Measurements from ENCODE around the gene SAPCD1.

The SAPCD1 gene

GRCh38 chr6:31767096-31767645 lies 4.7 kb downstream of the SAPCD1 start:
- H3K27me3 ChIP-seq (replicated peaks): no peaks in the 10 kb centered on the region
- no peak overlapping the region for H3K27ac ChIP-seq
- no peak for TF ChIP-seq CTCF (IDR thresholded peaks at IDR 0.05; ENCODE audit: low read depth, low read length, missing control alignments)
- no peak for DNase-seq
- H3K36me3 ChIP-seq (replicated peaks): no peaks in the 10 kb centered on the region
- no peak overlapping the region for H3K4me3 ChIP-seq (ENCODE audit: low read depth, low read length)
- in situ Hi-C loops (cut with HindIII; ENCODE audit: low pct_ligation_motif_present, low sequenced_read_pairs): no loop called here

DNA sequence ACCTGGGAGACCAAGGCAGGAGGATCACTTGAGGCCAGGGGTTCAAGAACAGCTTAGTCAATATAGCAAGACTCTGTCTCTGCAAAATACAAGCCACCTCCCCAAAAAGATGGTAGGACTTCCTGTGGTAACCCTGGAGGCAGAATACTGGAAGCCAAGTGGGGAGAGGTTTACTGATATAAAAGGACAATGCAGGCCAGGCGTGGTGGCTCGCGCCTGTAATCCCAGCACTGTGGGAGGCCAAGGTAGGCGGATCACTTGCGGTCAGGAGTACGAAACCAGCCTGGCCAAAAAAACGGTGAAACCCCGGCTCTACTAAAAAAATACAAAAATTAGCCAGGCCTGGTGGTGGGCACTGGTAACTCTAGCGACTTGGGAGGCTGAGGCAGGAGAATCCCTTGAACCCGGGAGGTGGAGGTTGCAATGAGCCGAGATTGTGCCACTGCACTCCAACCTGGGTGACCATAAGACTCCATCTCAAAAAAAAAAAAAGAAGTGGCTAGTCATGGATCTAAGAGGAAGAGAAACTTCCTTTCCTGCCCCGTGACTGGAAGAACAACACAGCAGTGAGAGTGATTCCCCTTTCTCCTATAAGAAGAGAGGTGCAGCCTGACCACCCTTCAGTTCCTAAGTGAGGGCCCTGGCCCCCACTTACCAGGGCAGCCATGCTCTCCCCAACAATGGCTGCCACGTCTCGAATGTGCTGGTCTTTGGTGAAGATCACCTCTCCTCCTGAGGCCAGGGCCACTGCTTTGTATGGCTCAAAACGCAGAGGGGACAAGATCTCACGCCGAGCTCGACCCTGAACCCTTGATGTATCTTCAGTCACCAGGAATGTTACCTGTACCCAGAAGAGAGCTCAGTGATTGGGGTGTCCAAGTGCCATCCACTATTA lies 6.2 kb downstream of the SAPCD1 start:
- no peak overlapping the region for H3K4me3 ChIP-seq (ENCODE audit: low read depth, low read length)
- no peak for TF ChIP-seq CTCF (IDR thresholded peaks at IDR 0.05; ENCODE audit: low read depth, low read length, missing control alignments)
- H3K27ac ChIP-seq: no peak overlapping the region
- H3K36me3 ChIP-seq (replicated peaks): no peaks in the 10 kb centered on the region
- H3K27me3 ChIP-seq (replicated peaks): no peaks in the 10 kb centered on the region
- in situ Hi-C loops (cut with HindIII; ENCODE audit: low pct_ligation_motif_present, low sequenced_read_pairs): no loop called here
- no peak for DNase-seq

DNA sequence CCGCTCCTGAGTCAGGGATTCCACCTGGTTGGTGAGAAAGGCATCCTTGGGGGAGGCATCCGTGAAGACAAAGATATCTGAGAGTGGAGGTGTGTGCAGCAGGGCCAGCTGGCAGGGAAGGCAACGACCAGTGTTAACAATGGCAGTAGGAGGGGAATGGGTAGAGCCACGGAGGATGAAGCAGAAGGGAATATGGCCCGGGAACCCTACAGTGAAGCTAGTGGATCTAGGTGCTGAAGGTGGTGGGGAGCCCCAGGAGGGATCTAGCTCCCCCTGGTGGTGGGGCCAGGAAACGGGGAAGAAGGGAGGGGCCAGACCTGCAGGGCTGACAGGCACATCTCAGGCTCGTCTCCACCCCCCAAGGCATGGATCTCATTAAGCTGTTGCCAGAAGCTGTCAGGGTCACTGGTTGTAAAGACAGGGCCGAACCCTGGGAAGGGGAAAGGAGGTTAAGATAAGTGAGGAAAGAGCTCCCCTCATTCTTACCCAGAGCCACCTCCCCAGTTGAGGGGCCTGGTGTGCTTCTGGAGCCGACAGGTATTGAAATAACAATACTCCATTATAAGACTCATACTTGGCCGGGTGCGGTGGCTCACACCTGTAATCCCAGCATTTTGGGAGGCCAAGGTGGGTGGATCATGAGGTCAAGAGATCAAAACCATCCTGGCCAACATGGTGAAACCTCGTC lies 7.4 kb downstream of the SAPCD1 start:
- peak; percentile 55 for DNase-seq
- in situ Hi-C loops (cut with HindIII; ENCODE audit: low pct_ligation_motif_present, low sequenced_read_pairs): no loop called here
- H3K36me3 ChIP-seq (replicated peaks): no peaks in the 10 kb centered on the region
- no peaks in the 10 kb centered on the region for H3K27me3 ChIP-seq (replicated peaks)
- no peak overlapping the region for H3K27ac ChIP-seq
- peak; percentile 88 for TF ChIP-seq CTCF (IDR thresholded peaks at IDR 0.05; ENCODE audit: low read depth, low read length, missing control alignments)
- H3K4me3 ChIP-seq (ENCODE audit: low read depth, low read length): no peak overlapping the region

DNA sequence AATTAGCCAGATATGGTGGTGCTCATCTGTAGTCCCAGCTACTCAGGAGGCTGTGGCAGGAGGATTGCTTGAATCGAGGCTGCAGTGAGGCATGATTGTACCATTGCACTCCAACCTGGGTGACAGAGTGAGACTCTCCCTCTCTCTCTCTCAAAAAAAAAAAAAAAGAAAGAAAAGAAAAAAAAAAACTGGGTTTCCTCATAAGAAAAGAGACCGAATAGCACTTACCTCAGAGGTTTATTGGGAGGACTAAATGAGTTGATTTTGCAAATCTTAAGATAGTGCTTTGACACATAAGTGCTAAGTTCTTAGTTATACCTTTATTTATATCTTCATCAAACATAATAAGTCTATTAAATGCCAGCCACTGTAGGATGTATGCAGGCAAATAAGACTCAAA lies 8.4 kb downstream of the SAPCD1 start:
- H3K4me3 ChIP-seq (ENCODE audit: low read depth, low read length): no peak overlapping the region
- H3K36me3 ChIP-seq (replicated peaks): no peaks in the 10 kb centered on the region
- no peak overlapping the region for H3K27ac ChIP-seq
- no peaks in the 10 kb centered on the region for H3K27me3 ChIP-seq (replicated peaks)
- in situ Hi-C loops (cut with HindIII; ENCODE audit: low pct_ligation_motif_present, low sequenced_read_pairs): no loop called here
- no peak for TF ChIP-seq CTCF (IDR thresholded peaks at IDR 0.05; ENCODE audit: low read depth, low read length, missing control alignments)
- DNase-seq: no peak

DNA sequence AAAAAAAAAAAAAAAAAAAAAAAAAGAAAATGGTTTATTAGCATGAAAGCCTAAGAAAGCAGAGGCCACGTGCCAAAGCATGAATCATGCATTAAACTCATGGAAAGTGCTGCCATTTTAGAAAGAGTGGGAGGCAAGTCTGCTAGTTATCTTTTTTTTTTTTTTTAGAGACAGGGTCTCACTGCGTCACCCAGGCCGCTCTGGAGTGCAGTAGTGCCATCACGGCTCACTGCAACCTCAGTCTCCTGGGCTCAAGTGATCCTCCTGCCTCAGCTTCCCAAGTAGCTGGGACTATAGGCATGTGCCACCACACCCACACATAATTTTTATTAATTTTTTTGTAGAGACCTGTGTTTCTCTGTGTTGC lies 9.5 kb downstream of the SAPCD1 start:
- no peak overlapping the region for H3K4me3 ChIP-seq (ENCODE audit: low read depth, low read length)
- no peak overlapping the region for H3K27ac ChIP-seq
- H3K36me3 ChIP-seq (replicated peaks): no peaks in the 10 kb centered on the region
- no peaks in the 10 kb centered on the region for H3K27me3 ChIP-seq (replicated peaks)
- DNase-seq: no peak
- TF ChIP-seq CTCF (IDR thresholded peaks at IDR 0.05; ENCODE audit: low read depth, low read length, missing control alignments): no peak
- in situ Hi-C loops (cut with HindIII; ENCODE audit: low pct_ligation_motif_present, low sequenced_read_pairs): no loop called here
